ENCODE data around the gene ESPN. TPM values are rescaled to one million over a fixed set of nuclear protein-coding genes. Genes with fewer than 3 reads are reported as not detected.

Gene ESPN
- total and polyA plus RNA-seq, 2 of the 4 experiments (the other 2 are of a cell fraction), result under 0.01 to 0.02 TPM

- H3K9ac ChIP-seq (ENCODE audit: low read depth, low read length), result no peak overlapping the region
- in situ Hi-C loops (cut with MboI; ENCODE audit: low sequenced_read_pairs) (no loop called here), dilution Hi-C loops (cut with HindIII; ENCODE audit: low sequenced_read_pairs, unreplicated experiment) (no loop called here), intact Hi-C loops (cut with micrococcal nuclease) (no loop called here)
- no peaks in the 10 kb centered on the region for H4K20me1 ChIP-seq (ENCODE audit: insufficient read depth, low read length)
- no peak overlapping the region for H4K91ac ChIP-seq (ENCODE audit: insufficient read depth, low read depth, low read length)
- no peak overlapping the region for H3K4ac ChIP-seq (ENCODE audit: low read depth, low read length)
- peaks cover 1% of the 10 kb centered on the region; the same call in 1 of the 2 replicates for H3K4me1 ChIP-seq (ENCODE audit: control insufficient read depth, insufficient read depth, low read length)
- no peak overlapping the region for H4K5ac ChIP-seq (ENCODE audit: low read depth, low read length)
- no peak overlapping the region for H3K18ac ChIP-seq (ENCODE audit: low read depth, low read length)
- H3K27me3 ChIP-seq (ENCODE audit: control insufficient read depth, insufficient read depth, low read length), result peaks cover 63% of the 10 kb centered on the region
- H2BK5ac ChIP-seq (ENCODE audit: low read depth, low read length, poor library complexity, severe bottlenecking), result no peak overlapping the region
- no peaks in the 10 kb centered on the region; the same call in 1 of the 2 replicates for H3K9me1 ChIP-seq (ENCODE audit: insufficient read depth, low read length)
- H3K36me3 ChIP-seq (ENCODE audit: control insufficient read depth, insufficient read depth, low read length), result no peaks in the 10 kb centered on the region
- no peak overlapping the region for H2BK120ac ChIP-seq (ENCODE audit: low read depth, low read length)
- no peak overlapping the region for H2BK20ac ChIP-seq (ENCODE audit: low read depth, low read length)
- DNase-seq (no peak), ATAC-seq (ENCODE audit: low read depth) (no peak)
- H3K4me2 ChIP-seq (ENCODE audit: low read depth, low read length), result no peak overlapping the region
- H2AK9ac ChIP-seq (replicated peaks; ENCODE audit: low read depth, low read length, poor library complexity), result no peak overlapping the region
- H3K79me1 ChIP-seq (ENCODE audit: low read depth in 1 of 2, low read length in 2 of 2), result no peaks in the 10 kb centered on the region
- H2AFZ ChIP-seq (replicated peaks; ENCODE audit: low read length, poor library complexity), result no peak overlapping the region
- no peaks in the 10 kb centered on the region for H3K9me3 ChIP-seq (ENCODE audit: control insufficient read depth, insufficient read depth, low read length)
- CTCF ChIA-PET, result no interaction called here
- POLR2A ChIA-PET (ENCODE audit: unreplicated experiment), result no interaction called here
- H4K8ac ChIP-seq (ENCODE audit: low read depth in 2 of 2, low read length in 2 of 2), result no peak overlapping the region
- no TSS peak for BruUV-seq (replicated peaks)
- no peak overlapping the region for H3K23ac ChIP-seq (ENCODE audit: low read depth, low read length)
- no peak overlapping the region for H3K27ac ChIP-seq (ENCODE audit: insufficient read depth, low read length)
- no peak overlapping the region for H2BK15ac ChIP-seq (ENCODE audit: low read depth, low read length)
- no peak overlapping the region for H2AK5ac ChIP-seq (ENCODE audit: low read depth, low read length)
- TF ChIP-seq CTCF (conservative IDR thresholded peaks at IDR 0.05; ENCODE audit: low read depth, low read length), result no peak
- TF ChIP-seq MAZ (IDR thresholded peaks at IDR 0.05; ENCODE audit: borderline replicate concordance, low read depth, low read length), result no peak
- no peak for TF ChIP-seq MXI1 (IDR thresholded peaks at IDR 0.05; ENCODE audit: borderline replicate concordance, low read depth, low read length)
- TF ChIP-seq MAFK (IDR thresholded peaks at IDR 0.05; ENCODE audit: low read depth, low read length), result no peak
- H3K4me3 ChIP-seq (ENCODE audit: insufficient read depth, low read depth, low read length), result no peak overlapping the region
- no CpG with 5 or more reads among the region's 15 CpGs for WGBS, 2 experiments (ENCODE audit: extremely low coverage in 2 of 2, insufficient read length in 1 of 2)
- no peak overlapping the region for H3K56ac ChIP-seq (ENCODE audit: extremely low read depth, insufficient read depth, low read length)
- H3K14ac ChIP-seq (replicated peaks; ENCODE audit: low read depth, low read length), result no peak overlapping the region
Observed at GRCh38 chr1:6444377-6444776, 19.8 kb downstream of the ESPN start.
